Dermis blood vessel endothelial cell (primary cell): ENCODE data around the gene AGT. TPM values are rescaled to one million over a fixed set of nuclear protein-coding genes. Genes with fewer than 3 reads are reported as not detected.
"Not testable (repeated sequence)": the region's sequence is repeated elsewhere in the genome, so short reads cannot be mapped to it uniquely, and the experiment has no call there.

Experiments
- DNase-seq: peaks from one replicate; pipeline ENCODE4 v3.0.0; 2010
- total RNA-seq: library from RNA; depleted of rRNA; stranded (reverse); fragments of >200 nt; gene quantifications from 2 replicates; pipeline ENCODE4 v1.2.3, GENCODE V29; 2014

AGT gene
- total RNA-seq, 1 donor from 2014 or later: under 0.01 TPM

DNA sequence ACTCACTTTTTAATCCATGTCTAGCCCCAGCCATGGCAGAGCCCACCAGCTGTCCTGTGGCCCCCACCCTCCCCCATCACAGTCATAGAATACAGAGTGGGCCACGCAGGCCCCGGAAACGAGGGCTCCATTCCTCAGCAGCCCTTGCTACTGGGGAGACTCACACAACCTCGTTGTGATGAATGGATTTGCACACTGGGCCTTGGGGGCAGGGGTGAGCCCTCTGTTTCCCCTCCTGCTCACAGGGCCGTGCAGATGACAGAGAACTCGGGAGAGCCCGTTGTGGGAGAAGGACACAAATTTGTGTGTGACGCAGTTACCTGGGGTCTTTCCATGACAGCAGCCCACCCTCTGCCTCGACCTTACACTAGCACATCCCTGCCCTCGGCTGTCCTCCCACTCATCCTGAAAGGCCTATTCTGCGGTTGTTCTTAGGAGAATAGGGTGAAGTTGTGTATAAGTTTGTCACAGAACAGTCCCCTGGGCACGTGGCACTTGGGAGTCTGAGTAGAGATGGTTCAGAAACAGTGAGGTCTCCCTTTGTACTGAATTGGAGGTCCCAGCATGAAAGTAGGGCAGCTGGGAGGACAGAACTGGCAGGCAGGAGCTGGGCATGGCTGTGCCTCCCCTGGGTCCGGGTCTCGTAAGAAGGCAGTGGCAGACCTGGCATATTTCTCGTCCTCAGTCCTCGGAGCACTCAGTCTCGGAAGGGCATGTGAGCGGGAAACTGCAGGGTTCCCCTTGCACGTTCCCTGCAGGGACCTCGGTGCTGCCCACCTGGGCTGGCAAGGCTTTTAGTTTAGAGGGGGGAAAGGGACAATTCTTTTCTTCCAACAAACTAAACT, 6.8 kb downstream of the AGT start:
- DNase-seq: no peak

DNA sequence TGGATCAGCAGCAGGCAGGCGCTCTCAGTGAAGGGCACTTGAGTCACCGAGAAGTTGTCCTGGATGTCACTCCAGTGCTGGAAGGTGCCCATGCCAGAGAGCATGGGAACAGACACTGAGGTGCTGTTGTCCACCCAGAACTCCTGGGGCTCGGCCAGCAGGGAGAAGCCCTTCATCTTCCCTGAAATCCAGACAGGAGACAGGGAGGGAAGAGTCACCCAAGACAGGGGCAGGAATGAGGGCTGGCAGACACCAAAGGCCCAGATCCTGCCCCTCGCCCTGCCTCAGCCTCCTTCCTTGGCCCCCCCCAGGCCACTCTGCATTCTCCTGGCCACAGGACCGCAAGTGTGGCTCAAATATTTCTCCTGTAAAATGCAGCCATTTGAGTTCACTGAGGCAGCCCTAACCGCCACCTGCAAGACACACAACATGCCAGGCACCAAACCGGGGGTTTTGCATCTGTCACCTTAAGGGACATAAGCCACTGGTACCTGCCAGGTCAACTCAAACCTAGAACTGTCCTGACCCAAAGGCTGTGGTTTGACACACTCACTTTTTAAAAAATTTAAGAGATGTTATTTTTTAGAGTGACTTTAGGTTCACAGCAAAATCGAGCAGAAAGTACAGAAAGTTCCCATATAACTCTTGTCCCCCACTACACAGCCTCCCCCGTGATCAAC, 7.8 kb downstream of the AGT start:
- no peak for DNase-seq

DNA sequence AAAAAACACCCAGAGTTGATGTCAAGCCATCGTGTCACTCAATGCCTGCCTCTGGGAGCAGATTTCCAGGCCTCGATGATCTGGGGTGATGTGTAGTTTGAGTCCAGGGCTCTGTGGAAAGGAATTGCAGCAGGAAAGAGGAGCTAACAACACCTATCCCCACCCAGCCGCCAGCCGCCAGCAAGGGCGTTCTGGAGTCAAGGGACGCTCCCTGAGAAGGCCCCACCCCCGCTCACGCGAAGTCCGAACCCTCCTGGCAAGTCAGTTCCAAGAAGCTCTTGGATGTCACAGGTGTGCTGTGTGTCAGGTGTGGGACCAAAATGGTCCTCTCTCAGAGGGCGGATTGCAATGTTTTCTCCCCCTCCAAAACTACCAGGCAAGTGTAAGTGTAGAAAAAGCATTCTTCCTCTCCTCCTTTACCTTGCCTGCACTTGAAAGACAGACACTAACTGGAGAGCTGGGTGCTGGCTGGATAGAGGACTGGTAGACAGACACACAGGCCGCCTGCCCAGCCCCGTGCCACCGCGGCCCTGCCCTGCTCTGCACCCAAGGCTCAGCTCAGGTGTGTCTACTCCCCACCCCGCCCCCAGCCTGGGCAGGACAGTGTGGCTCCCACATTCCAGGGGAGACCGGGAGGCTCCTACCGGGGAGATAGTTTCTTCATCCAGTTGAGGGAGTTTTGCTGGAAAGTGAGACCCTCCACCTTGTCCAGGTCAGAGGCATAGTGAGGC, 8.5 kb downstream of the AGT start:
- no peak for DNase-seq

DNA sequence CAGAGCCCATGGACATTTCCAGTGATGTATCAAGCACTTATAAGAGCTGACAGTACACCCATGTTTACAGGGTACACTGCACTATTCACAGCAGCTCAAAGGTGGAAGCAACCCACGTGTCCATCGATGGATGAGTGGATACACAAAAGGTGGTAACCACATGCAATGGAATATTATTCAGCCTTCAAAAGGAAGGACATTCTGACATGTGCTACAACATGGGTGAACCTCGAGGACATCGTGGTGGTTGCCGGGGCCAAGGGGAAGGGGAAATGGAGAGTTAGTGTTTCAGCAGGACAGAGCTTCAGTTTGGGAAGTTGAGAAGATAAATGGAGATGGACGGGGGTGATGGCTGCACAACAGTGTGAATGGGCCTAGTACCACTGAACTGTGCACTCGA, 9.1 kb downstream of the AGT start:
- DNase-seq: no peak

DNA sequence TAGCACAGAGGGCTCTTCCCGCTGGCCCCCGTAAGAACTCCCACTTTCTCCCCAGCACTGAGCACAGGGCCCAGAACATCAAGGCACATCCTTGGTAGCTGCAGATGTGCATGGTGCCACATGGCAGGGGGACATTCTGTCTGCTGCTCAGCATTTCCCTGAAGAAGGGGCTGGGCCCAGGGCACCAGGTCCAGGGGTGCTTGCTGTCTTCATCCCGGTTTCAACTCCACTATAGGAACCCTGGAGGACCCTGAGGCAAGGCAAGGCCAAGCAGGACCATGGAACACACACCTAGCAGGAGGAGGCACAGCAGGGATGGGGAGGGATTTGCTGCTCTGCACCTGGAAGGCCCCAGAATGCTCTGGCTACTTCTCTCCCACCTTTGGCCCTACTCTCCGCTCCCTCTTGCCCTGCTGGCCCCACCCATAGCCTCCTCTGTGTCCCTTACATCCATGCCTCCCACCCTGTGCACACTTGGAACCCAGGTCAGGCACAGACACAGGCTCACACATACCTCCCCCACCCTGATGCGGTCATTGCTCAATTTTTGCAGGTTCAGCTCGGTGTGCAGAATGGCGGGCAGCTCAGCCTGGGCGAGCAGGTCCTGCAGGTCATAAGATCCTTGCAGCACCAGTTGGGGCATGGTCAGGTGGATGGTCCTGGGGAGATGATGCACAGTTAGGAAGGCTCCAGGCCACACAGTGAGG, 10.1 kb downstream of the AGT start:
- DNase-seq: no peak

DNA sequence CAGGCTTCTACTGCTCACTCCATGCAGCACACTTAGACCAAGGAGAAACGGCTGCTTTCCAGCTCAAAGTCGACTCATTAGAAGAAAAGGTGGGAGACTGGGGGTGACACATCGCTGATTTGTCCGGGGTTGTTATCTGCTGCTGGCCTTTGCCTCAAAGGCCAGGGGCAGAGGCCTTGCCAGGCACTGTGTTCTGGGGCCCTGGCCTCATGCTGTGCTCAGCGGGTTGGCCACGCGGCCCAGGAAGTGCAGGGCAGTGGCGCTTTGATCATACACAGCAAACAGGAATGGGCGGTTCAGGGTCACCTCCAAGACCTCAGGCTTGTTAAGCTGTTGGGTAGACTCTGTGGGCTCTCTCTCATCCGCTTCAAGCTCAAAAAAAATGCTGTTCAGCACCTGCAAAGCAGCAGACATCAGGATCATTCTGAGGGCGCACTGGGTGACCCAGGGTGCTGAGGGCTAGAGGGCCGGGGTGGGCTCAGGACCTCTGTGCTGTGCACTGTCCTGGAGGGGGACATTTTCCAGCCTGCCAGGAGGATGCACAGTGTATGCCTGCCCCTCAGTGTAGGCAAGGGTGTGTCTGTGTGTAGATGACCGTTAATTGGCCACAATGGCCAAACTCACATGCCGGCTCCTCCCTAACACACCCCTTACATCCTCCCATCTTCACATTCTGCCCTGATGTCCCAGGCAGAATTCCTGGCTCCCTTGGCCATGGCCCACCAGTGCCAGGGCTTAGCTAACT, 10.8 kb downstream of the AGT start:
- DNase-seq: no peak

DNA sequence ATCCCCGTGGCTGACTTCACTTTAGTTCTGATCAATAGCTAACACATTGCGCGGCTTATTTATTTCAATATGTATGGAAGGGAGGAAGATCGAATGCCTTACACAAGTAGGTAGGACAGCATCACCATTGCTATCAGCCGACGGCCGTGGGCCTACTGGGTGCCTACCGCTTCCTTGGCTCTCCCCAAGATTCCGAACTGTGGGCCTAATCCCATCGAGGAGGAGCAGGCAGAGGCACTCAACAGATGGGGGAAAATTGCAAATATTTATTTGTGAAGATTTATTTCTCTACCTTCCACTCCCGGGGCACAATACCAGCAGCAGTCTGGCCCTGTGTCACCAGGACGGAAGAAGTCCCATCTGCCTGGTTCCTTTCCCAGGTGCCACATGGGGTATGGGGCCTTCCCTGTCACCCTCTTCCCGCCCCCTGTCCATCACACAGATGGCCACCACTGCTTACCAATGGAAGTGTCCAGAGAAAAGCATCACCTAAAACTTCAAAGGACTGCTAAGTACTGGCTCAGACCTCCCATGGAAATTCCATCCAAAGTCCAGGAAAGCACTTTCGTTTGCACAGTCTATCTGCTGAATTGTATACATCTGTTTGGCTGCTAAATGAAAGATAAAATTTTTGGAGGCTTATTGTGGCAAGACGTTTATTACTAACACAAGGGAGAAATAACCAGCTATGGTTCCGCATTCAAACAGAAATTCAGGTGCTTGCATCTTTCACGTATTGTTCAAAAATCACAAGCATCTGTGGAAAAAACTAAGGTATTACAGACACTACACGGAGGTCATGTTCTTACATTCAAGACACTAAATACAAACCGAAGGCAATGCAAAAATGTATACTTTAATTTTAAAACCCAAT, 11.8 kb downstream of the AGT start:
- no peak for DNase-seq

DNA sequence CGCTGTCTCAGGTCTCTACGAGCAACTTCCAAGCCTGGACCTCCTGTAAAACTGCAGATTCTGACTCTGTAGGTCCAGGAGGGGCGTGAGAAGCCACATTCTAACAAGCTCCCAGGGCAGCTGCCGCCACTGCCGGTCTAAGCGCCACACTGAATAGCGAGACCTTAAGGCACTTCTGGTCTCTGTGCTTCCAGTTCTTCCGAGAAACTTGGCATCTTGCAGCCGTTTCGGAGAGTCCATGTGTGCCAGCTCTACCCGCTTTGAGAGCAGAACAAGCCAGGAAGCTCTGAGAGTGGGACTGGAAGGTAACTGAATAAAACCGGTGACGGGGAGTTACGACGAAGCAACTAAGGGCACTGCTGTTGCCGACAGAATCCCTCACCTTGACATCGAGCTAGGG, 12.5 kb downstream of the AGT start:
- no peak for DNase-seq

DNA sequence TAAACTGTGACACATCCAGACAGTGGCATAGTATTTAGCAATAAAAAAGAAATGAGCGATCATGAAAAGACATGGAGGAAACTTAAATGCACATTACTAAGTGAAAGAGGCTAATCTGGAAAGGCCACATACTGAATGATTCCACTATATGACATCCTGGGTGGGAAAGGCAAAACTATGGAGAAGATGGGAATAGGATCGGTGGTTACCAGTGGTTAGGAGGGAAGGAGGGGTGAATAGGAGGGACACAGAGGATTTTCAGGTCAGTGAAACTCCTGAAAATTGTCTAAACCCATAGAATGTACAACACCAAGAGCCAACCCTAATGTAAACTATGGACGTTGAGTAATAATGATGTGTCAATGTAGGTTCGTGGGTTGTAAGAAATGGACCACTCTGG, 13.8 kb downstream of the AGT start:
- no peak for DNase-seq

DNA sequence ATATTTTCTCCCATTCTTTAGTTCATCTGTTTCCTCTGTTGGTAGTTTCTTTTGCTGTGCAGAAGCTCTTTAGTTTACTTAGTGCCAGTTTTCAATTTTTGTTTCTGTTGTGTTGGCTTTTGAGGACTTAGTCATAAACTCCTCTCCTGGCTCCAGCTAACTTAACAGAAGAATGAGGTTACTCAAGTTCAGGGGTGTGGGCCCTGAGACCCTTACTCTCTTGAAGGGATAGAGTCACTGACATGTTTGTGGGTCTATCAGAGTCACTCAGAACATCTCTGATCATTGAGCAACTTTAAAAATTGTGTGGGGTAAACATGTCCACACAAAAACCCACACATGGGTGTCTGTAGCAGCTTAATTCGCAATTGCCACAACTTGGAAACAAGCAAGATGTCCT, 14.2 kb downstream of the AGT start:
- no peak for DNase-seq

DNA sequence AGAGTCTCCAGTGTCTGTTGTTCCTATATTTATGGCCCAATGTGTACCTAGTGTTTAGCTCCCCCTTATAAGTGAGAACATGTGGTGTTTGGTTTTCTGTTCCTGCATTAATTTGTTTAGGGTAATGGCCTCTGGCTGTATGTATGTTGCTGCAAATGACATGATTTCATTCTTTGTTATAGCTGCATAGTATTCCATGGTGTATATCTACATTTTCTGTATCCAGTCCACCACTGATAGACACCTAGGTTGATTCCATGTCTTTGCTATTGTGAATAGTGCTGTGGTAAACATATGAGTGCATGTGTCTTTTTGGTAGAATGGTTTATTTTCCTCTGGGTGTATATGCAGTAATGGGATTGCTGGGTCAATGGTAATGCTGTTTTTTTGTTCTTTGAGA, 15.0 kb downstream of the AGT start:
- not testable (repeated sequence) for DNase-seq

DNA sequence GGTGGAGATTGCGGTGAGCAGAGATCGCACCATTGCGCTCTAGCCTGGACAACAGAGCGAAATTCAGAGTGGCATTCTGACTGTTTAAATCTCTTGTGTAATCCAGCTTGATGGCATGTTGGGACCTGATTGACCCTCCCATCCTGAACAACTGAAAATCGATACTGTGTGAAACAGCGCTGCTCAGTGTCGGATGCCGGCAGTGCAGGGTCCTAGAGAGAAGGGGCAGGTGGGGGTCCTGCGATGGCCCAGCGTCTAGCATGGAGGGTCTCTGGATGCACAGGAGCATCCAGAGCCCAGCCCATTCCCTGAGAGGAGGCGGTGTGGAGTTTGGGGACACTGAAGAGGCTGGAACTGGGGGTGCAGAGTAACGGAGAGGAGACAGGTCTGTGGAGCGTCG, 15.8 kb downstream of the AGT start:
- no peak for DNase-seq

DNA sequence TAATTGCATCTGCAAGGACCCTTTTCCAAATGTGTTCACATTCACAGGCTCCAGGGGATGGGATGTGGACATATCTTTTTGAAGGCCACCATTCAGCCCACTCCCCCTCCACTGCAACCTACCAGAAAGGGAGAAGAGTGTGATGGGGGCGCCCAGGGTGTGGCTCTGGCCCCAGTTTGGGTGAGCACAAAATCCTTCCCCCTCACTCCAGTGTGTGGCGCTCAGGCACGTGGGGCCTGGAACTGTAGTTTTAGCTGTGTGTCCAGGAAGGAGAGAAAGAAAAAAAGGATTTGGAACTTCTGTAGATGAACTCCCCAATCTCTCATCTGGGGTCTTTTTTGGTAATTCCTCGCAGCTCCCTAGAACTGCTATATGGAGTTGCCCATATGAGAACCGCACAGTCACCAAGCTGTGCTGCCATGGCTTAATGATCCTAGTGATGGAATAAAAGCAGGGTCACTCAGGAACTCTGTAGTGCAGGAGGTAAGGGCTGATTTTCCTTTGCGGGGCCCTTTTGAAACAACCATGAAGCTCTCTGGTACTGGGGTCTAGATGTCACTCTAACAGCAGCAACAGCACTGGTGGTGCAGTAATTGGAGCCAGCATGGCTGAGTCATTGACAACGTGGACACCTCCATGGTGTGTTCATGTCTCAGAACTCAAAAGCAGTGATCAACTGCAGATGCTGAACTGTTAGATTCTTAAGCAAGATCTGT, 17.0 kb downstream of the AGT start:
- DNase-seq: no peak

DNA sequence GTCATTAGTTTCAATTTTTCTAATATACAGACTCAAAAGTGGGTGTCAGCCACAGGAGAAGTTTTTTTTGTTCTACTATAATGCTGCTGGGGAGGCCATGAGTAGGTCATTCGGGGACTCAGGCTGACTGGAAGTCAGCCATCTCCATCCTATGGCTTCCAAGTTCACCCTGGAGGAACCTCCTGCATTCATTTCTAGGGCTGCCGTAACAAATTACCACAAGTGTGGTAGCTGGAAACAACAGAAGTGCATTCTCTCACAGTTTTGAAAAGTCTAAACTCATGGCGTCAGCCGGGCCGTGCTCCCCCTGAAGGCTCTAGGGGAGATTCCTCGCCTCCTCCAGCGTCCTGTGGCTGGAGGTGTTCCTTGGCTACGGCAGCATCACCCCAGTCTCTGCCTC, 17.7 kb downstream of the AGT start:
- DNase-seq: no peak

DNA sequence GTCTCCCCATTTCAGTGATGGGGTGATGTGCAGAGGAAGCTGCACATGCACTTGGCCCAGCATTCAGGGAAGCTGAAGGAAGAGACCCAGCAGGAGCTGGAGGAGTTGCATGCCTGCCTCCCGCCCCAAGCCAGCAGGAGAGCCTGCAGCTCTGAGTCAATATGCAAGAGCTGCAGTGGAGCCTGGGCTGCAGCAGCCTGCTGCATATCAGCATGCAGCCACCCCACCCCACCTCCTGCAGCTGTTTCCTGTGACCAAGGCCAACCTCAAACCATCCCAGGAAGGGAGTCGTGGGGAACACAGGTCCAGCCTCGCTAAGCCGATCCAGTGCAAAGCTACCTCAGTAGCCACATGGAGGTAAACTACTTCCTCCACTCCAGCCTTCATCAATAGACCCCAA, 18.9 kb downstream of the AGT start:
- DNase-seq: no peak

DNA sequence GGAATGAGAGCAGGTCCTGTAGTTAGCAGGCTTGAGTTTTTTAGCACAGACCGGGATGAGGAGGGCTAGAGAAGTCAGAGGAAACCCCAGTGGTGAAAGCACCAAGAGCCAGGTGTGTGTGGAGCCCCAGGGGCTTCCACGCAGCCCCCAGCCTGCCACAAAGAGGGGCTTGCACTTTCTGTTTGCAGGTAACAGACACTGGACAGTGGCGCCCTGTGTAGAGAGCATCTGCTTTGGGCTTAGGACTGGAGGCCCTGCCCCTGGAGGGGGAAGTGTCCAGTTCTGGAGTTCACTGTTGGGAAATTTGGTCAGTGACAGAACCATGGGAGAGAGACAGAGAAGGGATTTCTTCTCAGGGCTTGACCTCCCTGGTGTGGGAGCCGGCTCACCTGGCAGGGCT, 19.5 kb downstream of the AGT start:
- DNase-seq: no peak

DNA sequence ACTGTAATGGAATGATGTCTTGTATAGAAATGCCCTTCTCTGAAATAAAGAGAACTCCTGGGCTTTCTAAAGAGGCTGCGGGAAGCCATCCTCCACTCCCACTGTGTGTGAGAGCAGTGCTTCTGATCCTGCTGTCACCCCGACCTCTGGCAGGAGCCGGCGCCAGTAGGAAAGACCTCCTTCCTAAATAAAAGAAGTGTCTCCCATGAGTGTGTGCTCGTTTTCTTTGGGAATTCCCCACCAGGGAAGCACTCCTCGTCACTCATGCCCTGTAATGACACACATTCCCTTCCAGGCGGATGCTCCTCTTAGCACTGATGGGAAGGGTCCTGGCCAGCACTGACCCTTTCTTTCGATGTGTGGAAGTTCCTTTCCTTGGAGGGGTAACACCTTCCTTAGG, 20.1 kb downstream of the AGT start:
- no peak for DNase-seq

DNA sequence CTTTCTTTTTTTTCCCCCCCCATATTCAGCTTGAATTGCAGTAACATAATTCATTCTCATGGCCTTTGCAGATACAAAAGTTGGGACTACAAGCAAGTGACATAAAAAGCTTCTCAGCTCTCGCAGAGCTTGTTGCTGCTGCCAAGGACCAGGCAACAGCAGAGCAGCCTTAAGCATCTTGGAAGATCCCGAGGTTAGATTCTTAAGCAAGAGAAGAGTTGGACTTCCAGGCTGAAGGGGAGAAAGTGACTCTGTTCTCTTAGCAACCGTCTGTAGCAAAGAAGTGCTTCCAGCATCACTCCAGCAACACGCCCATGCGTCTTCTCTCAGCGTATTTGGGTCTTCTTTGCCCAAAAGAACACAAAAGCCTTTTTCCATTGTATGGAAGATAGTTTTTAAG, 20.7 kb downstream of the AGT start:
- DNase-seq: no peak

DNA sequence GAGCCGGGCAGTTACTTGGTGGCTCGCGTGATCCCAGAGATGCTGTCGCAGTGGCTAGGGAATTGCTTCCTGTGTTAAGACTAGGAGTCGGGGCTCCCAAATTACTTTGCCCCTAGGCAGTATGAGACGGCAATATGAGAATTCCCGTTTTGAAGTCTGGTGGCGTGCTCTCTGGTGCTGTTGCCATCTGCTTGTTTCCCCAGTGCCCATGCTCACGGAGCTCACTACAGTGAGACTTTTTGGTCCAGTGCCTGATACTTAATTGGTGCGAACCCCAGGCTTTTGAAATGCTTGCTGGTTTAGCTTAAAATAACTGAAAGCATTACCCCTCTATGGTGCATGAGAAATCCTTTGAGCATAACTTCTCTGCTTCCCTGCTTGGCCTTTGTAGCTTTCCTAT, 22.3 kb downstream of the AGT start:
- no peak for DNase-seq

DNA sequence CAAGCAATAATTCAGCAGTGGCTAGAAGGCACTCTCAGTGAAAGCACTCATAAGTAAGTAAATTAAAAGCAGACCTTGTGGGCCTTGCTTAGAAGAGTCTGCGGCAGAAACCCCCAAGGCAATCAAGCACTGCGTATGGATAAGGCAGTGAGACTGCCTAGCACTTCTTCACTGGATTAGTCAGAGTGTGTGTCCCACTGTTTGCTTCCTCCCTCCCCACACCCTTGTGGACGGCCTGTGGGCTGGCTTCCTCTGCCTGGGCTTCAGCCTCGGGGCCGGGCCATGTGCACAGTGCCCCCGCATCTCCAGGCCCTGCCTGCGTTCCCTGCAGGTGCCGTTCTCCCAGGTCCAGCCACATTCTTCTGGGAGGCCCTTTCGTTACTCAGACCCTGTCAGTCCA, 23.8 kb downstream of the AGT start:
- no peak for DNase-seq

DNA sequence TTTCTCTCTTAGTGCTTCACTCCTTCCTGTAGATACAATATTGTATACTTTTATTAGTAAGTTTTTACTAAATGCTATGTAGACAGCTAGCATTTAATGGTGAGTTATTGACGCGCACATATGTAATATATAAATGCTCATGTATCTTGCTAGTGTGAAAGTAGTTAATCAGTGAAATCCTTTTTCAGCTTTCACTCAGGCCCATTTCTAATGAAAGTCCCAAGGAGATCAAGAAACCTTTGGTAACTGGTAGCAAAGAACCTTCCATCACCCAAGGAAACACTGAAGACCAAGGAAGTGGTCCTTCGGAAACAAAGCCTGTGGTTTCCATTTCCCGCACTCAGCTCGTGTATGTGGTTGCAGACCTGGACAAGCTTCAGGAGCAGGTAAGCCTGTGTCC, 27.2 kb downstream of the AGT start:
- DNase-seq: no peak
